NCI-H345 treated with DMSO at 0.1 percent for 48 hours (cell line): ENCODE data around the gene SYNJ2.
"Not testable (repeated sequence)": the region's sequence is repeated elsewhere in the genome, so short reads cannot be mapped to it uniquely, and the experiment has no call there.

Experiments
- DNase-seq: peaks from one replicate; lab custom pipeline; 2025; ENCODE audit not compliant: unreplicated experiment; lab: John Stamatoyannopoulos, UW

The SYNJ2 gene

DNA sequence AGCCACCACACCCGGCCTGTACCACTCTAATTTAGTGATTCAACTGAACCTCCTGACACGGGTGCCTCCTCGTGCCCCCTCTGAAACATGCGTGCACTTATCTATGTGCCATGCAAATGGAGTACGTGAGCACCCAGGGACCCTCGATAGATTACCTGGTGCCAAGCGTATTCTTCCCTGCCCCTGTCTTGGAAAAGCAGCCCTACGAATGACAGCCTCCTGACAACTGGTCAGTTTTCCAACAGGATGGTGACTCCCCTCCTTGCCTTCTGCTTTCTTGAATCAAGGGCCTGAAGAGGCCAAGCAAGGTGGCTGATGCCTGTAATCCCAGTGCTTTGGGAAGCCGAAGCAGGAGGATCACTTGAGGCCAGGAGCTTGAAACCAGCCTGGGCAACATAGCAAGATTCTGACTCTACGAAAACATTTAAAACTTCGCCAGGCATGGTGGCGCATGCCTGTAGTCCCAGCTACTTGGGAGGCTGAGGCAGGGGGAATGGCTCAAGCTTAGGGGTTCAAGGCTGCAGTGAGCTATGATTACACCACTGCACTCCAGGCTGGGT lies 25.4 kb upstream of the SYNJ2 start:
- no peak for DNase-seq

DNA sequence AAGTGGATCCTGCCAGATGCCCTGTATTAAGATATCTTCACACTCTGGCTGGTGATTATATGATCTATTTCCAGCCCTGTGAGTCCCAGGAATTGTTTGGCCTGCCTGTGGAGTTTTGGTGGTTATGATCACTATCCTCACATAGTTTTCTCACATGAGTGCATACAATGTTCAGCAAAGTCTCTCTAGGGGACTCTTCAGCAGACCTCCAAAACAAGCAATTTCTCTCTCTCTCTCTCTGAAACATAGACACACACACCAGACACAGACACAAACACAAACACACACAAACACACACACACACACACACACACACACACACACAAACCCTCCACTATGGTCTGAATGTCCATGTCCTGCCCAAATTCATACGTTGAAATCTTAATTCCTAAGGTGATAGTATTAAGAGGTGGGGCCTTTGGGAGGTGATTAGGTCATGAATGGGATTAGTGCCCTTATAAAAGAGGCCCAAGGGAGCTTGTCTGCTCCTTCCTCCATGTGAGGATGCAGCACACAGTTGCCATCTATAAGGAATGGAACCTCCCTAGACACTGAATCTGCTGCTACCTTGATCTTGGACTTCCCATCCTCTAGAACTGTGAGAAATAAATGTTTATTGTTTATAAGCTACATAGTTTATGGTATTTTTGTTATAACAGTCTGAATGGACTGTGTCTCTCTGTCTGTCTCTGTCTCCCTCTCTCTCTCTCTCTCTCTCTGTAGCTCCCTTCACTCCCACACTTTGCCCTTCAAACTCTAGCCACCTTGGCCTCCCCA lies 22.0 kb upstream of the SYNJ2 start:
- no peak for DNase-seq

DNA sequence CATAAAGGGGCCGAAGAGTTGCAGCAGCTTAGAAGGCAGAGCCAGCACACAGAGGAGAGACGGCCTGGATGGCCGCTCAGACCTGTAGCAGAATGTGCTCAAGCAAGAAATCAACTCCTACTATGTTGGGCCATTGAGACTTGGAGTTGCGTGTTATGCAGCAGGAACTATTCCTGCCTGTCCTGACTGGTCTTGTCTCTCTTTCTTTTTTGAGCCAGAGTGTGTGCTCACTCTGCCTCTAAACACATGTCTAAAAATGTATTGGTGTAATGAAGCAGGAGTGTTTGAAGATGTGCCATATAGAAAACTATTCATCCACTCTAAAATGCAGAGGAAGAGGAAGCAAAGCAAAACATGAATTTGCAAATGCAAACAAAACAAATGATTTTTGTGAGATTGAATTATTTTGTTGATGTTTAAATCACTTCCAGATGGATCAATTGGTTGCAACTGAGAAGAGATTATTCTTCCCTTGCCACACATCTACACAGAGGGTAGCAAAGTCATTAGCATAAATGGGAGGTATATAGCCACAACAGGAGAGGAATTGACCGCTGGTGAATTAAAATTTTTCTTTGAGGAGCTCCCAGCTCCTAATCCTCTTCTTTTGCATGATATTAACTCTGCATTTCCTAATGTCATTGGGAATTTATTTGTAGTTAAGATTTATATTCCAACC lies 20.4 kb upstream of the SYNJ2 start:
- DNase-seq, result no peak

DNA sequence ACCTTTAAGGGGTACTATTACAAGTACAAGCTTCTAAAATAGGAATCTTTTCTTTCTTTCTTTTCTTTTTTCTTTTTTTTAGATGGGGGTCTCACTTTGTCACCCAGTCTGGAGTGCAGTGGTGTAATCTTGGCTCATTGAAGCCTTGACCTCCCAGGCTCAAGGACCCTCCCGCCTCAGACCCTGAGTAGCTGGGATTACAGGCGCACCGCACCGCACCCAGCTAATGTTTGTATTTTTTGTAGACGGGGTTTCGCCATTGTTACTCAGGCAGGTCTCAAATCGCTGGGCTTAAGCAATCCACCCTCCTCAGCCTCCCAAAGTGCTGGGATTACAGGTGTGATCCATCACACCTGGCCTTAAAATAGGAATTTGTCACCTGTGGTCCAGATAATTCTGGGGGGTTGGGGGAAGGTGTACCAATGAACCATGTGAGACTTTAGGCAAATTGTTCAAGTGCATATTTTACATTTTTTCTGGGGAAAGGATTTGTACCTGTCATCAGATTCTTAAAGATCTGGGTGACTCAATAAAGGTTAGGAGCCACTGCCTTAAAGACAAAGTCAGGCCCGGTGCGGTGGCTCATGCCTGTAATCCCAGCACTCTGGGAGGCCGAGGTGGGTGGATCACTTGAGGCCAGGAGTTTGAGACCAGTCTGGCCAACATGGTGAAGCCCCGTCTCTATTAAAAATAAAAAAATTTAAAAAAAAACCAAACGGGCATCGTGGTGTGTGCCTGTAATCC lies 19.7 kb upstream of the SYNJ2 start:
- no peak for DNase-seq

DNA sequence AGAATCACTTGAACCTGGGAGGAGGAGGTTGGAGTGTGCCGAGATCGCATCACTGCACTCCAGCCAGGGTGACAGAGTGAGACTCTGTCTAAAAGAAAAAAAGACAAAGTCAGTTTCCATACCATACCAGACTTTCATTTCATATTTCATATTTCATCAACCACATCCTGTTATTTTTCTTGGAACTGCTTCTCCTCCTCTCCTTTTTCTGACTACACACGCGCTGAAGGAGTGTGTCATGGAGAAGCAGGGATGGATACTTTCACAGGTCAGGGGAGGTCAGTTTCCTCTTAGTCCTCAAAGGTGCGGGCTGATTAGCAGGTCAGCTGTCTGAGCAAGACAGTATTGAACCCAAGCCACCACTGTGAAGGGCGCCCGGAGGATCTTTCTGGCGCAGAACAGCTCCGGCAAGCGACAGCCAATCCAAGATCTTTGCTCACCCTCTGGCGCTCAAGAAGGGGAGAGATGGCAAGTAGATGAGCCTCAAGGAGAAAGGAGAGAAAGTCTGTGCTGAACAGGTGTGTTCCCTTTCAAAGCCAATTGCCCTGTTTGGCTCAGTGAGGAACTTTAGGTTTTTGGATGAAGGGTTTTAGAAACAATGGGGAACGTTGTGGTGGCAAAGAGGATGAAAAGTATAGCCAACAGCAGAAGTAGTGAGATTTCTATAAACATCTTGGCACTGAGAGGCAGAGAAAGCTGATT lies 18.9 kb upstream of the SYNJ2 start:
- no peak for DNase-seq

DNA sequence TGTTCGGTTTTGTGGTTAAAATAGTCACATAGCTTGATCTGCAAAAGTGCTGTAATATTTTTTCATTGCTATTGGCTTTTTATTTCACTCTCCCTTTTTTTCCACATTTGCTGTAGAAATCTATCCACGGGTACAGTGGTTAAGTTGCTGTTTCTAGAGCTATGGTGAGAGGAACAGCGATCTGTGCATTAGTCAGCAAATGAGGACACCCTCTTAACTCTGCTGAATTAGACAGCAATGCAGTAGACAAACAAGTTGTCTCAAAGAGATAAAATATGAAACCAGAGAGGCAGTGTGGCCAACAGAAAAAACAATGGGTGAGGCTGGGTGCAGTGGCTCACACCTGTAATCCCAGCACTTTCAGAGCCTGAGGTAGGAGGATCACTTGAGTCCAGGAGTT lies 17.6 kb upstream of the SYNJ2 start:
- no peak for DNase-seq

DNA sequence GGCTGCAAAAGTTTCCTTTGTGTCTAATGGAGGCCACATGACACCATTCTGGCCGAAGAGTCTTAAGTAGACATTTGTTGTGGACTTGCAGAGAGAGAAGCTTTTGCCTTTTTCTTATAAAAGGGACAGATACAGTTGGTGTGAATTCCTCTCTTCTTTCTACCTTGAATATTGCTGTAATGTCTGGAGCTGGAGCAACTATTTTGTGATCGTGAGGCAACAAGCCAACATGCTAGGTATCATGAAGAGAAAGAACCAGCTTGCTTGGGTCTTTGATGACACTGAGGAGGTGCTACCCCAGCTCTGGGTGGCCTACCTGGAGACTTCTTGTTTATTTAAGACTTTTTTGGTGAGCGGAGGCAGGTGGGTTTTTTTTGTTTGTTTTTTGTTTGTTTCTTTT lies 16.3 kb upstream of the SYNJ2 start:
- no peak for DNase-seq

DNA sequence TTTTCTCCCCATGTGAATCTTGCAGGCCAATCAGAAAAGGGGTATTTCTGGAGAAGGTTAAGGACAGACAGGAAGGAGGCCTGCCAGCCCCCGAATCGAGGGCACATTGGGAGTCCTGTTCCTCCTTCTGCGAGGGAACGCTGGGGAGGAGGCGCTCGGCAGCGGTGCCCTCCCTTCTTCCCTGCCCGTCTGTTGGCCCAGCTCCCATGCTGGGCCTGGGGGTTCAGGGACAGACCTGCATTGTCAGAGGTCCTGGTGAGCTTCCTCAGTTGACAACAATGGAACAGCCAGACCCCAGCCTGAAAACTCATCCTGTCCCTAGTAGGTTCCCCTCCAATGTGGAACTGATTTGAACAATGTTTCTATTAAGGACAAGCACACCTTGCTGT lies 15.1 kb upstream of the SYNJ2 start:
- no peak for DNase-seq

DNA sequence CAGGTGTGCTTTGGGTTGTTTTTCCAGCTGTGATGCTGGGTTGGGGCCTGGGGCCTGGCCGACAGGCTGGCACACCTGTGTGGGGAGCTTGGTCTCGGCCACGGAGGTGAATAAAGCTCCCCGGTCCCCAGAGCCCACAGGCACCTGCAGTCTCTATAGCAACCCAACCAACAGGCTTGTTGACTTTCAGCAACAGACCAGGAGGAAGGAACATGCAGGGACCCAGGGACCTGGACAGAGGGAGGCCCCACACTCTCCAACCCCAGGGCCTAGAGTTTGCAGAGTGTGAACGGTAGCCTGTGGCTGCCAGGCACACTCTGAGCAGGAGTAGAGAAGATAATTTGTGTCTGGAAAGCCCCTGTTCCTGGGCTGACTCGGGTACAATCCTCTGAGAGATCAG lies 14.6 kb upstream of the SYNJ2 start:
- peak; percentile 25 for DNase-seq

DNA sequence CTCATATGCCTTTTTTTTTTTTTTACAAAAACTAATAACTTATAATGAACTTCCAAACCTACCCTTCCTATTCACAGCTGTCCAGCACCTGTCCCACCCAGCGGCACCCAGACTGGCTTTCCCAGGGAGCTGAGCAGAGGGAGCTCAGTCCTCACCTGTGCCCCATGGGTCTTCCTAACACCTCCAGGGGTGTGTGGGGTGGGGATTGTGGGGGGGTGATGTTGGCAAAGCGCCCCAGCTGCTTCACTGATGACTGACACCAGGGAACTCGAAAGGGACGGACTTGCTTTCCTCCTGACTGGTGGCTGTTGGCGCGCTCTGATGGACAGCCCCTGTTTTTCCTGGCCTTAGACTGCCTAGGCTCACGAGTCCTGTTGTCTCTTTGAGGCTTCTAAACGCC lies 14.2 kb upstream of the SYNJ2 start:
- no peak for DNase-seq

DNA sequence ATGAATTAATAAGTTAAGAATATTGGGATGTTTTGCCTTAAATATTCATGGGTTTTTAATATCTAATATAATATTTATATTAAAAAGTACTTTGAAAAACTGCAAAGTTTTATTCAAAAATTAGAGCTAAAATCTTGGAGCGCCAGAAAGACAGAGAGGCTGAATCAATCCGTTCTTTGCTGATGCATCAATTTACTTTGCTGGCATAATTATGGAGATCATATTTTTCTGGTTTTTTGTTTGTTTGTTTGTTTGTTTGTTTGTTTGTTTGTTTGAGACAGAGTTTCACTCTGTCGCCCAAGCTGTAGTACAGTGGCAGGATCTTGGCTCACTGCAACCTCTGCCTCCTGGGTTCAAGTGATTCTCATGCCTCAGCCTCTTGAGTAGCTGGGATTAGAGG lies 9.5 kb upstream of the SYNJ2 start:
- not testable (repeated sequence) for DNase-seq

DNA sequence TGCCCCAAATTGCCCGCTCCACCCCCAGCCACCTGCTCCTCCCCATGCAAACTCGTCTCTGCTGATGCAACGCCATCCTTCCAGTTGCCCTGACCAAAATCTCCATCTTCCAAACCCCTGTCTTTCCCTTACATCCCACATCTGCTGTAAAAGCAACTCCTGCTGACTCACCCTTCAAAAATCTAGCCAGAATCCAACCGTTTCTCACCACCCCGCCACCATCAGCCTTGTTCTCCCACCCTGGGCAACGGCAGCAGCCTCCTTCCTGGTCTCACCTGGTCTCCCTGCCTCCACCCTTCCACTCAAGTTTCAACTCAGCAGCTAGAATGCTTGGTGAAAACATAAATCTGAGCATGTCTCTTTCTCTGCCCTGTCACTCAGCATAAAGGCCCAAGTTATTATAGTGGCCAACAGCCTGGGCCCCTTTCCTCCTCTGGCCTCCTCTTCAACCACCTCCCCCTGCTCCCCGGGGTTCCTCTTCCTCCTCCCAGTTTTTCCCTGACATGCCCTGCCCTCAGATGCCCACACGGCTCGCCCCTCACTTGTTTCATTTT lies 7.2 kb upstream of the SYNJ2 start:
- no peak for DNase-seq

DNA sequence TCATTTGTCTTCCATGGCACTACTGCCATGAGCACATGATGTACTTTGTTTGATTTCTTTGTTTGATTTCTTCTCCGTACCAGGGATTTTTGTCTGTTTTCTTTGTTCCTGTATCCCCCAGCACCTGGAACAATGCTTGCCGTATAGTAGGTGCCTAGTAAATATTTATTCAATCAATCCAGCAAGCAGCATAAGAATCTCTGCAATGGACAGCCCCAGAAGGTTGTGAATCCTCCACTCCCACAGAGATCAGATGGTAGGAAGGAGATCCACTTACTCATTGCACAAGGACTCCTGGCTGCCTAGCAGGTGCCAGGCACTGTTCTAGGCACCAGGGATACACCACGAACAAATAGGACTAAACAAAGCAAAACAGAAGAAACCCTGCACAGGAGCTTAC lies 6.7 kb upstream of the SYNJ2 start:
- DNase-seq, result no peak

DNA sequence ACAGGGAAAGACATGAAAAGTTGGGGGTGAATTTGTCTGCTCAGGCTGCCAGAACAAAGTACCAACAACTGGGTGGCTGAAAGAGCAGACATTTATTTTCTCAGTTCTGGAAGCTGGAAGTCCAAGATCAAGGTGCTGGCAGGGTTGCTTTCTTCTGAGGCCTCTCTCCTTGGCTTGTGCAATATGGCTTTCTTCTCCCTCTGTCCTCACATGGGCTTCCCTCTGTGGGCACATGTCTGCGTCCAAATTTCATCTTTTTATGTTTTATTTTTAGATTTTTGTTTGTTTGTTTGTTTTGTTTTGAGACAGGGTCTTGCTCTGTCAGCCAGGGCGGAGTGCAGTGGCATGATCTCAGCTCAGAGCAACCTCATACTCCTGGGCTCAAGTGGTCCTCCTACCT lies 6.2 kb upstream of the SYNJ2 start:
- DNase-seq, result no peak

DNA sequence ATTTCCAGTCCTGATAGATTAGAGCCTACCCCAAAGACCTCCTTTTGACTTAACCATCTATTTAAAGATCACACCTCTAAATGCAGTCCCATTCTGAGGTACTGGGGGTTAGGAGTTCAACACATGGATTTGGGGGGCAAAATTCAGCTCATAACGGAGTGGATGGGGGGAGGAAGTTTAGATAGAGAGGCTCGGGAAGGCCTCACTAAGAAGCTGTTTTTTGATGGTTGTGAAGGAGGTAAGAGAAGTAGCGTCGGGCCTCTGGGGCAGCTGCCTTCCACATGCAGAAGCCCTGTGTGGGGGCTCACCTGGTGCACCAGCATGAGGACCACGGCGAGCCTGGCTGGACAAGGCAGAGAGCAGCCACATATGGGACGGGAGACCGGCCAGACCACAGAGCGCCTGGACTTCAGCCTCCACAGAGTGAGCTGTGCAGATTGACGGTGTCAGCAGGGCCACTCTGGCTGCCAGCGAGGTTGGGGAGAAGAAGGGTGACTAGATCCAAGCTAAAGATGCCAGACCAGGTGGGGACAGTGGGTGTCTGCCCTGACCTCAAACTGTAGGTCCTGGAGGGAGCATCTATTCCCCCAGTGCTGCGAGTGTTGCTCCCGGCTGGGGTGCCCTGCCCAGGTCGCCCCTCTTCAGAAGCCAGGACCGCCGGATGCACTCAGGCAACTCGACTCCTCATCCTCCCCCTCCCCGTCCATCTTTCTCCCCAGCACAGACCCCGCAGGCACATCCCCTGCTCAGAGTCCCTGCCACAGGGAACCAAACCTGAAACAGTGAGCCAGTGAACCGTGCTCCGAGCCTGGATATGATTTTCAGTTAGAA lies 5.1 kb upstream of the SYNJ2 start:
- DNase-seq, result no peak

DNA sequence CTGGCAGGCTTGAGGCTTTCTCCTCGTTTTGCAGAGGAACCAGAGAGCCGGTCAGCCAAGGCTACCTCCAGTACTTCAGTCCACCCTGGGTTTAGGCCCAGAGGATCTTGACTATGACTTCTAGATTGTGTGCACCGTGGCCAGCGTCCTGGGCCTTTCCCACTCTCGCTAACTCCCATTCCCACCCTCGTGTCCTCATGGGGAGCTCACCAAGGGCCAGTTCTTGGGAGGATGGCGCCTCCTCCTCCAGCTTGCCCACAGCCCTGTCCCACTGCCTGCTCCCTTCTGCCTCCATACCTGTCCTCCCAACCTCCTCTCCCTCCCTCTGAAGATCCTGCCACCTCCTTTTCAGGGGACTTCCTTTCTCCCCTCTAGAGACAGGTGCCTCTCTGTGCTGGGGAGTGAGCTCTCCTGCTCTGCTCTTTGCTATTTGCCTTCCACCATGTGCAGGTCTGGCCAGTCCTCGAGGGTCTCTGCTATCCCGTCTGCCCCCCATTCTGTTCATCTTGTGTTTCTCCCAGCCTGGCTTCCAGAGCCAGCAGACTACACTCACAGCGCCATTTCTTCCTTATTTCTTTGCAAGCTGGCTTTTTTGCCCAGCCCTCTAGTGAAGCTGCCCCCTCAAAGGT lies 4.4 kb upstream of the SYNJ2 start:
- no peak for DNase-seq

DNA sequence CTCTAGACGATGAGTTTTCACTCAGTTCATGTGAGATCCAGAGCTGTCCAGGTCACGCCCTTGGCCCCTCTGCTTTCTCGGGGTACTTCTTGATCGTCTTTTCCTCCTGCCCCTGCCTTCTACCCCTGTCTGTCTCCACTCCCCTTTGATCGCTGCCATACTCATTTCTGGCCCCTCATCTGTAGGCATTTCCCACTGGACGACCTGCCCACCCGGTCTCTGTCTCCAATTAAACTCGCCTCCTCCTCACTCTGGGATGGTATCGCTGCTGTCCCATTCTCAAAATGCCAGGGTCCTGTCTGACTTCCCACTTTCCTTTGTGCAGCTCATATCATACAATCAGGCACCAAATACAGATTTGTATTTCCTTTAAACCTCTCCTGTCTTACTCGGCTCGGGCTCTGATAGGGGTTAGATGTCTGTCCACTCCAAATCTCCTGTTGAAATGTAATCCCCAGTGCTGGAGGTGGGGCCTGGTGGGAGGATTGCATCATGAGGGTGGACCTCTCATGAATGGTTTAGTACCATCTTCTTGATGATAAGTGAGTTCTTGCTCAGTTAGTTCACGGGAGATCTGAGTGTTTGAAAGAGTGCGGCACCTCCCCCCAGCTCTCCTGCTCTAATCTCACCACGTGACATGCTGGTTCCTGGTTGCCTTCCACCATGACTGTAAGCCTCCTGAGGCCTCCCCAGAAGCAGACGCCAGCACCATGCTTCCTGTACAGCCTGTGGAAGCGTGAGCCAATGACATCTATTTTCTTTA lies 3.5 kb upstream of the SYNJ2 start:
- DNase-seq, result no peak

DNA sequence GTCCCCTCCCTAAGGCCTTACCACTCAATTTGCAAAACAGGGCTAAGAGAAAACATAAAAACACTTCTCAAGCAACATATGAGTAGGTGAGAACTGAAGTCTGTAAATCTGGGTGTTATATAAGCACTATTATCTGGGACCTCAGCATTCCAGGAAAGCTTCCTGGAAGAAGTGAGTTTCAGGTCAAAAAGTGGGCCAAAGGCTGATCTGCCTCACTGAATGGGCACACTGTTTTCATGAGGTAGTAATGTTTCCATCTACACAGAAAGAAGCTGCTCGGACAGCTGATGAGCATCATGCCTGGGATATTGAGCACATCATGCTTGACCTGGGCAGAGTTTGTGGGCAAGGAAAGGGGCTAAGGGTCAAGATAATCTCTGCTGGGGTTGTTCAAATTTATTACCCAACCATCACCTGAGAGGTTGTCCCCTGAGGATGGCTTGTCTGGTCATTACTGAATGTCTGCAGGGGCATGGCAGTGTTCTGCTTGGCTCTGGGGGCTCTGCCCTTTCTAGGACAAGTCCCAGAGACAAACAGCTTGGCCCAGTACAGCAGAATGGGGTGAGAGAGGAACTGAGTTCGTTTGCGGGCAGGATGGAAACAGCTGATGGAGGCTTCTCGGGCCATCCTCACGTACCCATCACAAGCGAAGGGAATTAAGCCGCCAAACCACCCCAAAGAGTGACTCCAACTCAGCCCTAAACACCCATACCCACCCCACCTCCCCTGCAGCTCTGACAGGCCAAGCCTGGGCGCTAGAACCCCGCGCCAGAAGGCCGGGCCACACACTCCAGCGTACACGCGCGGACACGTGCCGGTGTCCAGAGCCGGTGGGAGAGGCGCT lies 1.2 kb upstream of the SYNJ2 start:
- DNase-seq, result no peak
